ENCODE data around the gene PPP2R5C. TPM values are rescaled to one million over a fixed set of nuclear protein-coding genes. Genes with fewer than 3 reads are reported as not detected.

The PPP2R5C gene
- total RNA-seq, 1 experiment from 2014 or later = 96.1 TPM

DNA sequence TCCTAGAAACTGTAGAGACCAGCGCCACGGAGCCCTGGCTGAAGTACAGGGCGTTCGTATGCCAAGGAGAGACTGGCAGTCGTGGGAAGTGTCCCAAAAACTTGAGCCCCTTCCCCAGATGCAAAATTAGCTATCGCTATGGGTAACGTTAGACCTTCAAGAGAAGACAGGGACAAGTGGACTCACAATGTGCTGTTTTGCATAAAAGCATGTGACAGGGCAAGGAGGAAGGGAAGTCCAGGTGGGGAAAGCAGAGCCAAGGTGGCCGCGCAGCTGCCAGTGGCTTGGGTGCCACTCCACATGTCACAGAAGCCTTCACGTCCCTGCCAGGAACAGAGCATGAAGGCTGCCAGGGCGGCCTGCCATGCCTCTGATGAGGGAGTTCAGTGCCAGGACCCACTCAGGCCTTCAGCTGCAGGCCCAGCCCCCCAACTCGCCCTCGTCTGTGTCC is 141.6 kb downstream of the PPP2R5C start:
- Histone ChIP-seq H4K20me1 (ENCODE audit: low read length) (no peaks in the 10 kb centered on the region), H3K9me2 (replicated peaks; ENCODE audit: low read length) (no peaks in the 10 kb centered on the region), H3K79me2 (ENCODE audit: low read length) (no peaks in the 10 kb centered on the region), H3K4me2 (ENCODE audit: low read length) (no peak overlapping the region), H3K9me3 (ENCODE audit: low read length) (no peaks in the 10 kb centered on the region), H3K27ac (ENCODE audit: low read length) (no peak overlapping the region), H3K4me3 (ENCODE audit: low read length) (no peak overlapping the region), H3F3A (ENCODE audit: low read length, unreplicated experiment) (no peaks in the 10 kb centered on the region), H3K4me1 (ENCODE audit: insufficient read depth, low read length) (no peaks in the 10 kb centered on the region), H3K36me3 (ENCODE audit: low read depth, low read length) (peaks cover 40% of the 10 kb centered on the region), H3K9ac (ENCODE audit: low read length) (no peak overlapping the region), H2AFZ (ENCODE audit: low read length) (no peak overlapping the region), H3K27me3 (ENCODE audit: low read length) (no peaks in the 10 kb centered on the region)
- CTCF ChIA-PET = no interaction called here
- POLR2A ChIA-PET (ENCODE audit: unreplicated experiment) = interaction anchor here (0.6 kb wide), 1 partner anchor 595 kb away, joined by 3 read pairs; no protein-coding TSS in a partner anchor
- BruUV-seq (replicated peaks) = no TSS peak
- intact Hi-C loops (cut with micrococcal nuclease) = no loop called here
- ATAC-seq = no peak
- no peak for DNase-seq
- TF ChIP-seq EZH2 (IDR thresholded peaks at IDR 0.05; ENCODE audit: low read length, unreplicated experiment) = no peak
- no peak for TF ChIP-seq EZH2phosphoT487 (IDR thresholded peaks at IDR 0.05; ENCODE audit: borderline replicate concordance, low read length)
- TF ChIP-seq, protein P1, sequence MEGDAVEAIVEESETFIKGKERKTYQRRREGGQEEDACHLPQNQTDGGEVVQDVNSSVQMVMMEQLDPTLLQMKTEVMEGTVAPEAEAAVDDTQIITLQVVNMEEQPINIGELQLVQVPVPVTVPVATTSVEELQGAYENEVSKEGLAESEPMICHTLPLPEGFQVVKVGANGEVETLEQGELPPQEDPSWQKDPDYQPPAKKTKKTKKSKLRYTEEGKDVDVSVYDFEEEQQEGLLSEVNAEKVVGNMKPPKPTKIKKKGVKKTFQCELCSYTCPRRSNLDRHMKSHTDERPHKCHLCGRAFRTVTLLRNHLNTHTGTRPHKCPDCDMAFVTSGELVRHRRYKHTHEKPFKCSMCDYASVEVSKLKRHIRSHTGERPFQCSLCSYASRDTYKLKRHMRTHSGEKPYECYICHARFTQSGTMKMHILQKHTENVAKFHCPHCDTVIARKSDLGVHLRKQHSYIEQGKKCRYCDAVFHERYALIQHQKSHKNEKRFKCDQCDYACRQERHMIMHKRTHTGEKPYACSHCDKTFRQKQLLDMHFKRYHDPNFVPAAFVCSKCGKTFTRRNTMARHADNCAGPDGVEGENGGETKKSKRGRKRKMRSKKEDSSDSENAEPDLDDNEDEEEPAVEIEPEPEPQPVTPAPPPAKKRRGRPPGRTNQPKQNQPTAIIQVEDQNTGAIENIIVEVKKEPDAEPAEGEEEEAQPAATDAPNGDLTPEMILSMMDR (conservative IDR thresholded peaks at IDR 0.05; ENCODE audit: low read depth, low read length) = no peak

DNA sequence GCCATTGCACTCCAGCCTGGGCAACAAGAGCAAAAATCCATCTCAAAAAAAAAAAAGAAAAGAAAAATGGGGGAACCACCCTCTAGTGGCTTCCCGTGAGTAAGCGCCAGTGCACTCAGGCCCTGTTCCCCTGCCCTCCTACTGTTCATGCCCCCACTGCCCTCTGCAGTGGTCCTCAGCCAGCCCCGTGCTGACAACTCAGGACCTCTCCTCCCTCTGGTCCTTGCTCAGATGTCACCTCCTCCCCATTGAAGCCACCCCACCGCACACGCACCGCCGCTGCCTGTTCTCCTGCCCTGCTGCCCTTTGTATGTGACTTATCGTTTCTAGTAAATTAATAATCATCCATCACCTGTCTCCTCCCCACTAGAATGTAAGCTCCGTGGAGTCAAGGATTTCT is 144.1 kb downstream of the PPP2R5C start:
- H3K27me3 ChIP-seq (ENCODE audit: low read length) = no peaks in the 10 kb centered on the region
- intact Hi-C loops (cut with micrococcal nuclease) = no loop called here
- no peaks in the 10 kb centered on the region for H3K9me2 ChIP-seq (replicated peaks; ENCODE audit: low read length)
- no peak overlapping the region for H3K9ac ChIP-seq (ENCODE audit: low read length)
- DNase-seq (no peak), ATAC-seq (no peak)
- ChIA-PET CTCF (no interaction called here), POLR2A (ENCODE audit: unreplicated experiment) (no interaction called here)
- no peaks in the 10 kb centered on the region for H3K4me1 ChIP-seq (ENCODE audit: insufficient read depth, low read length)
- no peaks in the 10 kb centered on the region for H3K79me2 ChIP-seq (ENCODE audit: low read length)
- H3K36me3 ChIP-seq (ENCODE audit: low read depth, low read length) = peaks cover 35% of the 10 kb centered on the region
- no peak overlapping the region for H3K4me3 ChIP-seq (ENCODE audit: low read length)
- BruUV-seq (replicated peaks) = no TSS peak
- H3K4me2 ChIP-seq (ENCODE audit: low read length) = no peak overlapping the region
- H2AFZ ChIP-seq (ENCODE audit: low read length) = no peak overlapping the region
- H3K9me3 ChIP-seq (ENCODE audit: low read length) = no peaks in the 10 kb centered on the region
- no peaks in the 10 kb centered on the region for H3F3A ChIP-seq (ENCODE audit: low read length, unreplicated experiment)
- no peak overlapping the region for H3K27ac ChIP-seq (ENCODE audit: low read length)
- H4K20me1 ChIP-seq (ENCODE audit: low read length) = no peaks in the 10 kb centered on the region
- TF ChIP-seq, protein P1 (conservative IDR thresholded peaks at IDR 0.05; ENCODE audit: low read depth, low read length) = no peak
- TF ChIP-seq EZH2 (IDR thresholded peaks at IDR 0.05; ENCODE audit: low read length, unreplicated experiment) (no peak), EZH2phosphoT487 (IDR thresholded peaks at IDR 0.05; ENCODE audit: borderline replicate concordance, low read length) (no peak)

DNA sequence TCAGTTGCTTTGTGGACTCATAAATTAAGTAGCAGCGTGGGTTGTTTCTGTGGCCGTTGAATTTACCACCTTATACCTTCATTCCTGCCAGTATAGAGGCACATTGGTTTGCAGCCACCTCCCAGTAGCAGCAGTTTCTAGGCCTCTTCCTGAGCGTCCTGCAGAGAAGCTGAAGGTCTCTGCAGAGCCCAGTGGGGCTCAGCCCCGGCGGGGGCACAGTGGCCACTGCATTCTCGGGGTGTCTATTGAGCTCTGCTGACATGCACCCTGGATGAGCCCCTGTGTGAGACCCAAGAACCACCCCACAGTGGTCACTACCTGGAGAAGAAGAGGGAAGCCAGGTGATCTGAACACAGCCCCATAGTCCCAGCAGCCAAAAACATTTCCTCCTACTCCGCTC is 145.1 kb downstream of the PPP2R5C start:
- CTCF ChIA-PET = no interaction called here
- no TSS peak for BruUV-seq (replicated peaks)
- TF ChIP-seq, protein P1 (conservative IDR thresholded peaks at IDR 0.05; ENCODE audit: low read depth, low read length) = no peak
- TF ChIP-seq EZH2phosphoT487 (IDR thresholded peaks at IDR 0.05; ENCODE audit: borderline replicate concordance, low read length) (no peak), EZH2 (IDR thresholded peaks at IDR 0.05; ENCODE audit: low read length, unreplicated experiment) (no peak)
- H3K4me1 ChIP-seq (ENCODE audit: insufficient read depth, low read length) = no peaks in the 10 kb centered on the region
- DNase-seq = no peak
- no peaks in the 10 kb centered on the region for H3F3A ChIP-seq (ENCODE audit: low read length, unreplicated experiment)
- no peak for ATAC-seq
- H3K4me3 ChIP-seq (ENCODE audit: low read length) = no peak overlapping the region
- POLR2A ChIA-PET (ENCODE audit: unreplicated experiment) = no interaction called here
- no peaks in the 10 kb centered on the region for H3K9me2 ChIP-seq (replicated peaks; ENCODE audit: low read length)
- H3K9ac ChIP-seq (ENCODE audit: low read length) = no peak overlapping the region
- peaks cover 27% of the 10 kb centered on the region for H3K36me3 ChIP-seq (ENCODE audit: low read depth, low read length)
- no peak overlapping the region for H2AFZ ChIP-seq (ENCODE audit: low read length)
- no peaks in the 10 kb centered on the region for H3K79me2 ChIP-seq (ENCODE audit: low read length)
- no peaks in the 10 kb centered on the region for H3K27me3 ChIP-seq (ENCODE audit: low read length)
- H4K20me1 ChIP-seq (ENCODE audit: low read length) = no peaks in the 10 kb centered on the region
- H3K9me3 ChIP-seq (ENCODE audit: low read length) = no peaks in the 10 kb centered on the region
- H3K27ac ChIP-seq (ENCODE audit: low read length) = no peak overlapping the region
- intact Hi-C loops (cut with micrococcal nuclease) = no loop called here
- no peak overlapping the region for H3K4me2 ChIP-seq (ENCODE audit: low read length)
